ENCODE results near the gene ROCK2. TPM values are rescaled to one million over a fixed set of nuclear protein-coding genes. Genes with fewer than 3 reads are reported as not detected.

The ROCK2 gene
- total and polyA plus RNA-seq, 2 of the 13 experiments (the other 11 are each of a cell fraction or from before 2014, with no cell fraction given): 38.1 to 119 TPM

- TF ChIP-seq ZBTB10 (CRISPR knock-in tag; IDR thresholded peaks at IDR 0.05; ENCODE audit: borderline replicate concordance) (peak; percentile 88; the same call in 1 of the 2 replicates), GABPB1 (CRISPR knock-in tag; IDR thresholded peaks at IDR 0.05) (peak; percentile 53), TBX2 (CRISPR knock-in tag; IDR thresholded peaks at IDR 0.05; ENCODE audit: borderline replicate concordance) (0 out of 2 replicates have a peak, but pooled peaks have one; percentile 46), KAT8 (CRISPR knock-in tag; IDR thresholded peaks at IDR 0.05) (peak; percentile 82), SSRP1 (CRISPR knock-in tag; IDR thresholded peaks at IDR 0.05) (0 out of 2 replicates have a peak, but pooled peaks have one; percentile 9), MAX (IDR thresholded peaks at IDR 0.05) (peak; percentile 48; the same call in 1 of the 2 replicates), POLR2G (IDR thresholded peaks at IDR 0.05; ENCODE audit: low read depth, low read length) (peak; percentile 57), MAZ (IDR thresholded peaks at IDR 0.05; ENCODE audit: borderline replicate concordance, low read depth, low read length) (no peak), MAZ (CRISPR knock-in tag; IDR thresholded peaks at IDR 0.05; ENCODE audit: low read depth) (0 out of 2 replicates have a peak, but pooled peaks have one; percentile 33), SALL1 (CRISPR knock-in tag; IDR thresholded peaks at IDR 0.05) (peak; percentile 61), ZNF44 (CRISPR knock-in tag; IDR thresholded peaks at IDR 0.05) (no peak), IKZF4 (CRISPR knock-in tag; IDR thresholded peaks at IDR 0.05; ENCODE audit: borderline replicate concordance, low read depth, not compliant biosample characterization) (no peak), ZNF451 (CRISPR knock-in tag; IDR thresholded peaks at IDR 0.05) (no peak), PHF20 (CRISPR knock-in tag; IDR thresholded peaks at IDR 0.05) (peak; percentile 47; the same call in 1 of the 2 replicates), ZNF644 (CRISPR knock-in tag; IDR thresholded peaks at IDR 0.05; ENCODE audit: low read depth) (no peak), DMAP1 (CRISPR knock-in tag; IDR thresholded peaks at IDR 0.05) (no peak), PRDM15 (CRISPR knock-in tag; IDR thresholded peaks at IDR 0.05) (no peak), HDAC2 (CRISPR knock-in tag; IDR thresholded peaks at IDR 0.05) (no peak), POGZ (CRISPR knock-in tag; IDR thresholded peaks at IDR 0.05) (no peak), ZBTB7B (CRISPR knock-in tag; IDR thresholded peaks at IDR 0.05) (0 out of 2 replicates have a peak, but pooled peaks have one; percentile 17), RNF219 (CRISPR knock-in tag; IDR thresholded peaks at IDR 0.05) (no peak), ZFP36L1 (CRISPR knock-in tag; IDR thresholded peaks at IDR 0.05) (0 out of 2 replicates have a peak, but pooled peaks have one; percentile 2), DRAP1 (CRISPR knock-in tag; IDR thresholded peaks at IDR 0.05) (peak; percentile 36; the same call in 1 of the 2 replicates)
Measured at GRCh38 chr2:11169333-11169732, 175.1 kb downstream of the ROCK2 start (continued).

Data from HepG2 (cell line).